NOMO-1 treated with dmso at 0.1 percent for 144 hours (cell line): ENCODE data around the gene HIF1A.

Source experiments
- DNase-seq: peaks from one replicate; lab custom pipeline; 2025; ENCODE audit not compliant: unreplicated experiment; lab: John Stamatoyannopoulos, UW

Gene HIF1A

DNA sequence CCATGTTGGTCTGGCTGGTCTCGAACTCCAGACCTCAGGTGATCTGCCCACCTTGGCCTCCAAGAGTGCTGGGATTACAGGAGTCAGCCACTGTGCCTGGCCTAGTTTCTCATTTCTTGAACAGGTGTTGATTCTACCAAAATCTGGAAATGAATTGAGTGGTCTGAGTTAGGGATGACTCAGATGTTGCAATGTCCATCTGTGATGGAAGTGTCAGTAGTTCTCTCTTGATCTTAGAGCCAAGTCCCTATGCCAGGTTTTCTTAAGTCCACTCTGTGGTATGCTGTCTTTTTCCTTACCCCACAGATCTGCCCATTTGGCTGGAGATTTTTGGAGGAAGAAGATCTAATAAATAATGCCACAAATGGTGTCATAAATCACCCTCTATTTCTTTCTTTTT, 79.5 kb downstream of the HIF1A start:
- DNase-seq = no peak

DNA sequence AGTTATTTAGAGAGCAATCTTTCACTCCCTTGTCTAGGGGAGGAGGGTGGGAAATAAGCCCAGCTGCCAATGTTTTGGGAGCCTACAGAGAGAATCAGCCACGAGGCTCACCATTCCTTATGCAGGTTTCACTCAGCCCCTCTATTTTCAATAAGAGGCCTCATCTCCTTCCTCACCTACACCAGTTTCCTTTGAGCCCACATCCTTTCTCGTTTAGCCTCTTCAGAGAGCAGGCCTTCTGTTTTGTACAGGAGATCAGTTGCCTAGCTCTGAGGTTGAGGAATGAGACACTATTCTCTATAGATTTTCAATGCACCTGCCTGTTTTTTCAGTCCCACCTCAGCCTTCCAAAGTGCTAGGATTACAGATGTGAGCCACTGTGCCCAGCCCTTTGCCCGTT, 84.8 kb downstream of the HIF1A start:
- DNase-seq = no peak

DNA sequence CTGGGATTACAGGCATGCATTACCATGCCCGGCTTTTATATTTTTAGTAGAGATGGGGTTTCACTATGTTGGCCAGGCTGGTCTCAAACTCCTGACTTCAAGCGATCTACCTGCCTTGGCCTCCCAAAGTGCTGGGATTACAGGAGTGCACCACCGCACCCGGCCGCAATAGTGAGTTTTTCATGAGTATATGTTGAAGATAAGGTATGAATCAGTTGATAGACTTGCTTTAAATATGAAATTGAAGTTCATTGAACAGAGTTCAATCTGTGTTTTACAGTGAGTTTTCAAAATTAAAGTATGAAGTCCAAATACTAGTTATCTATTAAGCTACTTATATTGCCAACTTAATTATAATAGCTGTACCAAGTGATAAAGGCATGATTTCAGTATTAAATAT, 102.0 kb downstream of the HIF1A start:
- DNase-seq = no peak
